HEK293 (cell line): ENCODE measurements around the gene ALDOC.

Experiments
- CTCF ChIP-seq: fragments of 450-650 bp; formaldehyde crosslinking; IDR thresholded peaks from 2 replicates; pipeline ENCODE4 v1.5.1; 2016; ENCODE audit warnings: missing biosample characterization, missing genetic modification characterization
- PRDM6 ChIP-seq: fragments of 450-650 bp; formaldehyde crosslinking; IDR thresholded peaks from 2 replicates; pipeline ENCODE4 v1.5.1; 2017; ENCODE audit warnings: missing biosample characterization, missing genetic modification characterization
- ZNF292 ChIP-seq: fragments of 450-650 bp; formaldehyde crosslinking; IDR thresholded peaks from 2 replicates; pipeline ENCODE4 v1.5.1; 2016; ENCODE audit warnings: low read depth, missing biosample characterization, missing genetic modification characterization, borderline replicate concordance
- ZNF394 ChIP-seq: fragments of 450-650 bp; formaldehyde crosslinking; IDR thresholded peaks from 2 replicates; pipeline ENCODE4 v1.5.1; 2016; ENCODE audit warnings: missing biosample characterization, missing genetic modification characterization, mild to moderate bottlenecking, moderate library complexity, borderline replicate concordance
- ZNF658 ChIP-seq: fragments of 450-650 bp; formaldehyde crosslinking; IDR thresholded peaks from 2 replicates; pipeline ENCODE4; 2016; ENCODE audit warnings: missing biosample characterization, missing genetic modification characterization
- ZNF670 ChIP-seq: fragments of 450-650 bp; formaldehyde crosslinking; IDR thresholded peaks from 2 replicates; pipeline ENCODE4 v1.5.1; 2016; ENCODE audit warnings: missing biosample characterization, missing genetic modification characterization, low read depth
- ZNF768 ChIP-seq: fragments of 450-650 bp; formaldehyde crosslinking; IDR thresholded peaks from 2 replicates; pipeline ENCODE4 v1.5.1; 2018; ENCODE audit warnings: missing biosample characterization, mild to moderate bottlenecking, missing genetic modification characterization

- no peak for TF ChIP-seq CTCF (tag by site-specific recombination)
- TF ChIP-seq ZNF394 (tag by site-specific recombination) = no peak
- TF ChIP-seq ZNF658 (tag by site-specific recombination) = no peak
- no peak for TF ChIP-seq ZNF768 (tag by site-specific recombination)
- TF ChIP-seq ZNF292 (tag by site-specific recombination) = no peak
- TF ChIP-seq PRDM6 (tag by site-specific recombination) = no peak
- no peak for TF ChIP-seq ZNF670 (tag by site-specific recombination)
Measured at GRCh38 chr17:28577466-28577824, 750 bp upstream of the ALDOC start.
